ENCODE results near the gene SAMD11. TPM values are rescaled to one million over a fixed set of nuclear protein-coding genes. Genes with fewer than 3 reads are reported as not detected.

Gene SAMD11
- total and polyA plus RNA-seq, 2 of the 13 experiments (the other 11 are each of a cell fraction or from before 2014, with no cell fraction given), result 0.11 TPM; not detected in 1

GRCh38 chr1:967466-968343 is 44.0 kb downstream of the SAMD11 start:
- CTCF ChIA-PET (ENCODE audit: low intra/inter-chr PET ratio, low total read pairs), result no interaction called here
- TF ChIP-seq ZBTB1 (CRISPR knock-in tag; IDR thresholded peaks at IDR 0.05; ENCODE audit: borderline replicate concordance) (no peak), SAP130 (CRISPR knock-in tag; IDR thresholded peaks at IDR 0.05; ENCODE audit: low read depth) (no peak), ZNF263 (CRISPR knock-in tag; IDR thresholded peaks at IDR 0.05) (peak; percentile 64)
- Histone ChIP-seq H3K4me2 (ENCODE audit: low read depth, low read length) (peak overlapping the region; percentile 78), H4K20me1 (ENCODE audit: insufficient read depth, low read length) (no peaks in the 10 kb centered on the region), H3K4me3 (replicated peaks in 1 of 3; ENCODE audit: insufficient read depth in 1 of 3, low read depth in 2 of 3, low read length in 3 of 3) (peak overlapping the region in 2 of 3 experiments; percentile 77 to 82; a peak in 4 of 6 replicates), H3K9ac (ENCODE audit: insufficient read depth, low read depth, low read length) (peak overlapping the region; percentile 64; the same call in 1 of the 2 replicates), H3K27me3 (ENCODE audit: control insufficient read depth in 1 of 2, insufficient read depth in 2 of 2, low read length in 2 of 2) (no peaks in the 10 kb centered on the region; a peak in 1 of 5 replicates), H3K27ac (ENCODE audit: extremely low read length, insufficient read depth, low read length) (no peak overlapping the region), H2AFZ (ENCODE audit: low read length) (no peak overlapping the region), H3K36me3 (replicated peaks in 1 of 2; ENCODE audit: control insufficient read depth in 1 of 2, insufficient read depth in 2 of 2, low read length in 2 of 2) (peaks cover 0 to 3% of the 10 kb centered on the region in 2 experiments; a peak in 1 of 5 replicates), H3K79me2 (ENCODE audit: insufficient read depth, low read length) (no peaks in the 10 kb centered on the region), H3K9me3 (ENCODE audit: low read length) (no peaks in the 10 kb centered on the region), H3K4me1 (ENCODE audit: insufficient read depth, low read length) (peaks cover 24% of the 10 kb centered on the region)
- WGBS (ENCODE audit: low lambda C conversion rate), result 93% methylated on average over 3 of the region's 23 CpGs
- in situ Hi-C loops (cut with HindIII; ENCODE audit: extremely low pct_ligation_motif_present, low pct_unique_long_range_greater_than_20kb), result no loop called here
- no TSS peak for BruUV-seq (replicated peaks)
- DNase-seq (ENCODE audit: low spot score) (no peak), ATAC-seq (peak; percentile 42), FAIRE-seq (no peak)
- POLR2A ChIA-PET, result interaction anchor here (0.7 to 2.7 kb wide), 5 partner anchors 8 to 40 kb away, joined by 3 to 11 read pairs (median 3); partner anchors contain the start of gene PERM1
- intact Hi-C loops (cut with micrococcal nuclease; ENCODE audit: unreplicated experiment), result no loop called here

- Histone ChIP-seq H3K4me2 (ENCODE audit: low read depth, low read length) (no peak overlapping the region), H4K20me1 (ENCODE audit: insufficient read depth, low read length) (no peaks in the 10 kb centered on the region), H3K4me1 (ENCODE audit: insufficient read depth, low read length) (peaks cover 24% of the 10 kb centered on the region), H3K9ac (ENCODE audit: insufficient read depth, low read depth, low read length) (no peak overlapping the region), H3K36me3 (replicated peaks in 1 of 2; ENCODE audit: control insufficient read depth in 1 of 2, insufficient read depth in 2 of 2, low read length in 2 of 2) (0 out of 5 replicates have a peak, but pooled peaks cover 0 to 3% of the 10 kb centered on the region in 2 experiments), H3K79me2 (ENCODE audit: insufficient read depth, low read length) (no peaks in the 10 kb centered on the region), H3K4me3 (replicated peaks in 1 of 3; ENCODE audit: insufficient read depth in 1 of 3, low read depth in 2 of 3, low read length in 3 of 3) (no peak overlapping the region), H3K27ac (ENCODE audit: extremely low read length, insufficient read depth, low read length) (no peak overlapping the region), H2AFZ (ENCODE audit: low read length) (no peak overlapping the region), H3K27me3 (ENCODE audit: control insufficient read depth in 1 of 2, insufficient read depth in 2 of 2, low read length in 2 of 2) (no peaks in the 10 kb centered on the region; a peak in 1 of 5 replicates), H3K9me3 (ENCODE audit: low read length) (no peaks in the 10 kb centered on the region)
- no TSS peak for BruUV-seq (replicated peaks)
- intact Hi-C loops (cut with micrococcal nuclease; ENCODE audit: unreplicated experiment), result no loop called here
- in situ Hi-C loops (cut with HindIII; ENCODE audit: extremely low pct_ligation_motif_present, low pct_unique_long_range_greater_than_20kb), result no loop called here
- CTCF ChIA-PET (ENCODE audit: low intra/inter-chr PET ratio, low total read pairs), result no interaction called here
- WGBS (ENCODE audit: low lambda C conversion rate), result 86% methylated on average over 15 of the region's 15 CpGs
- ATAC-seq (no peak), FAIRE-seq (no peak), DNase-seq (ENCODE audit: low spot score) (no peak)
- no peak for TF ChIP-seq CREM (IDR thresholded peaks at IDR 0.05)
- no peak for TF ChIP-seq CREM (CRISPR knock-in tag; IDR thresholded peaks at IDR 0.05)
- TF ChIP-seq MNT (IDR thresholded peaks at IDR 0.05), result peak; percentile 98
- POLR2A ChIA-PET, result no interaction called here
Measured at GRCh38 chr1:969260-969855, 45.6 kb downstream of the SAMD11 start.

Measured in HepG2 (cell line).